ENCODE data around the gene JMJD7.

Gene JMJD7

DNA sequence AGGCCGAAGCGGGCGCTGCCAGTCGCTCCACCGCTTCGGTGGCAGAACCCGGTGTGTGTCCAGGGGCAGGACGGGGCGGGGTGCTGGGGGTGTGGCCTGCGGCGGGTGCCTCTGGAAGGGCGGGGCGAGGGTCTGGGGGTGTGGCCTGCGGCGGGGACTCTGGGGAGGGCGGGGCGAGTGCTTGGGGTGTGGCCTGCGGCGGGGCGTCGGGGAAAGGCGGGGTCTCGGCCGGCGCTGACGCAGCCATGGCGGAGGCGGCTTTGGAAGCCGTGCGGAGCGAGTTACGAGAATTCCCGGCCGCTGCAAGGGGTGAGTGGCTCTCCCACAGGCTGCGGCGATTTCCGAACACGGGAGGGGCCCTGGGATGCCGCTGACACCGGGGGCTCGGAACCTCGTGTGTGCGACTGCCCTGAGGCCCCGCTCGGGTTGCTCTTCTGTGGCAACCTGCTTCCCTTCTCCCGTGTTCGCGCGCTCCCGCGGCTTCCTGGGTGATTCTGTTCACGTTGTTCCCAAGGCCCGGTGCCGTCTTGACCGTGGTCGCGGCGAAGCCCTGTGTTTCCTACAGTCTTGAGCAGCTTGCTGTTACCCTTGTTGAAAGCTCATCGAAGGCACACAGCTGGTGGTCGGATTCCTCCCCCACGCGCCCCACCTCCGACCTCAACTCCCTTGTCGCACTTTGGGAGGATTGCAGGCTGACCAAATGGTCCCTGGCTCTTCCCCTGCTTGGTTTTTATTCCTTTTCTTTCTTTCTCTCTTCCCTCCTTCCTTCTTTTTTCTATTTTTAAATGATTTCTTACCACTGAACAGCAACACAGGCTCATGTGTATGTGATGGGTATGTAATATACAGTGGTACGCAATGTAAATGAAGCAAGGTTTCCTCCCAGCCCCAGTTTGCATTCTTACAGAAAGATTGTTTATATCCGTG is at the start of gene JMJD7:
Gene JMJD7 (plus strand): TSS at position 213 of the 927 bp plus-strand sequence. CDS start 33 bp downstream, at position 246.
- DNase-seq: peak; percentile 90

DNA sequence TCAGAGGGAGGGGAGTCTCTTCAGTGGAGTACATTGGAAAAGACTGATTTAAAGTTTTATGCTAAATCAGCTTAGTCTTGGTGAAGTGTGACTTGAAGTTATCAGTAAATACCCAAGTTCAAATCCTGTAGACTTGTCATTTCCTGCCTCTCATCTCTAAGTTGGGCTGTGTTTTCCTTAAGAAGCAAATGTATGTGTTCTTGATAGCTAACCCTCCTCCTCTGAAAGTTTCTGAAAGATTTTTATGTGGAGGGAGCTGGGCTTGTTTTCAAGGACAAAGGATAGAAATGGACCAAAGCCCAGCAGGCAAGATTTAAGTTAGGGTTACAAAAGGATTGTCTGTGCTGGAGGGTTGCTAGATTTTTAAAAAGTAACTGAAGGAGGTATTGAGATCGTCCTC is 49.4 kb upstream of the JMJD7 start:
- no peak for DNase-seq

DNA sequence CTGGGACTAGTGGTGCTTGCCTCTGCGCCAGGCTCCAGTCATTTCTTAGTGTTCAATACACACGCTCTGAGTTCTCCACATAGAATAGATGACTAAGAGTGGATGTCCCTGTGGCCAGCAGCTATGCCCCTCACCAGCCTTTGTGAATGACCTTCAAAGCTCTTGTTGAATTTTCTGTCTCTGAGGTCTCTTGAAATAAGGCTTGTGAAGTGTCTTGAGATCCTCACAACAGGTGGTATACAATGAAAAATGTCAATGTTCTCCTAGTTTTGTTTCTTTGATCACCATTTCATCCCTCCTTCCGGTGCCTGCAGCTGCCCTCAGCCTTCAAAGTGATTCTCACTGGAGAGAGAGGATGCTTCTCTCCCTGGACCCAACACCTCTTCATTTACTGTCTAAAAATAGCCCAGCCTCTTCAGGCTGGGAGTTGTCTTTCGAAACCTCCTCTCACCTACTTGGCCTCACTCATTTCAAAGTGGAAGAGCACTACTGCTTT is 48.2 kb upstream of the JMJD7 start:
- no peak for DNase-seq

DNA sequence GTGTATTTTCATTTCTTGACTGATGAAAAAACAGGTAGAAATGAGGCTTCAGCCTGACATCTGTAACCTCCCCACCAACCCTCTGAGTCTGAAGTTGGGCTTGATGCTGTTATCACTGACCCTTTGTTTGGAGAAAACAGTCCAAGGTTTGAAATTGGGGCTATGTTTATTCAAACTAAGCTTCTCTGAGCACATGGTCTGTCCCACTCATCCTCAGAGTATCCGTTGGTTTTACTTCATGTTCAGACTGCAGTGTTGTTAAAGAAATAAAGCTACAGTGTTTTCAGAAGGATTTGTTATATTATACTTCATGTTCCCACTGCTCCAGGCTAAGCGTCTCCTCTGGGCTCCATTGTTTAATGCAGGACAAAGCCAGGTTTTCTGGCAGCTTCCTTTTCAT is 47.6 kb upstream of the JMJD7 start:
- no peak for DNase-seq

DNA sequence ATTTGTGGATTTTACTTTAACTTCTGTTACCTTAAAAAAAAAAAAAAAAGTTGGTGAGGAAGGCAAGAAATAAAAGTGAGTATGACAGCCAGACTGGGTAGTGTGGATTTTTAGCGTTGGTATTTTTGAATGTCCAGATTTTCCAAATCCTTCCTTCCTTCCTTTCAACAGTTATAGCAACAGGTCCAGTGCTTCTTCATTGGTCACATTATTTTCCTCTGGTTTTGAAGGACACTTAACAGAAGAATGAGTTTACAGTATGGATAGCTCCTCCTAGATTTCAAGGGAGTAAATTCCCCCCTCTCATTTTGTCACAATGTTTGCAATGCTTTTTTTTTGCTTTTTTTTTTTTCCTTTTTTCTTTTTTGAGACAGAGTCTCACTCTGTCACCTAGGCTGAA is 47.2 kb upstream of the JMJD7 start:
- no peak for DNase-seq

DNA sequence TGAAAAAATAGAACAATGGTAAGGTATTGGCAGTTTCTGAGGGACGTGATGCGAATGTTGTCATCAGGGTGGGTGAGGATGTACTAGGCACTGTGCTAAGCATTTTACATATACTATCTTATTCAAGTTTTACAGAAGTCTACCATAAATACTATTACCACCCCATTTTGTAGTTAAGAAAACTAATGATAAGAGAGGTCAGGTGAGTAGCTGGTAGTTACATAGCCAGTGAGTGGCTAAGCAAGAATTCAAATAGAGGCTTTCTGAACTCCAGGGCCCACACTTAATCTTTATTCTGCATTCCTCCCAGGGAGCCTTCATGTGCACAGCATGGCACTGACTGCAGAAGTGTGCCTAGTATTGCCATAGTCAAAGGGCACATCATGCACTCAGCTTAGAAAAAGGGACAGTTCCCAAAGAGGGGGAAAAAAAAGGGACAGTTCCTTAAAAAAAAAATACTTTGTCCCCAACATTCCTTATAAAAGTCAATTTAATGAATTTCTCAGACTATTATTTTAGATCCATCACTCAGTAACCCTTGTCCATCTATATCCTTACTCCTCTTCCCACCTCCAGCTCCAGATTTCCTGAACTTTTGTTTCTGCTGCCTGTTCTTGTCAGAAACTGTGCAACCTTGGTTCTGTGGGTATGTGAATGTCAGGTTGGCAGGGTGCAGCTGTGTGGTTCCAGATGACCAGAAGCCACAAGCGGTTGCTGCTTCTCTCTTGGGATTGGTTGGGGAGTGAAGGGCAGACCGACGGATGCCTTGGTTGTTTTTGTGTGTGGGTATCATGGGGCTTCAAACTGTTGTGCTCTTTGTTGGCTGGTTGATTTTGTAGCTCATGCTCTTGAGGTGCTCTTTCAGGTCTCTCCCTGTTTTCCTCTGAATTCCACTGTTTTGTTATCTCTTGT is 45.3 kb upstream of the JMJD7 start:
- DNase-seq: no peak

DNA sequence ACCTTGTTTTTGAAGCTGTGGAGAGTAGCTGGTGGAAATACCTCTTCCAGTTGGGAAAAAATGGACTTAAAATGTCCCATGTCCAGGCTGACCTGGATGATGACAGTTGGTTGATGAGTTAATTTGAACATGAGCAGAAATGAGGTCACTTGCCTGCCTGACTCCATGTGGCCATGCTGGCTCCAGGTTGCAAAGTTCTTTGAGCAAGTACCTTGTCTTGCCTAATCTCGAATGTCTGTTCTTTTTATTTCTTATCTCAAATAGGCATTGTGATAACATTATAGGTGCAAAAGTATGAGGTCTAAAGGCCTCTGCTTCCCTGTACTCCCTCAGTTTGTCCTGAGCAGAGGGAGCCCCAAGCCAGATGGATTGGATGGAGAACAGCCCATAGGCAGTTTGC is 44.6 kb upstream of the JMJD7 start:
- DNase-seq: no peak

DNA sequence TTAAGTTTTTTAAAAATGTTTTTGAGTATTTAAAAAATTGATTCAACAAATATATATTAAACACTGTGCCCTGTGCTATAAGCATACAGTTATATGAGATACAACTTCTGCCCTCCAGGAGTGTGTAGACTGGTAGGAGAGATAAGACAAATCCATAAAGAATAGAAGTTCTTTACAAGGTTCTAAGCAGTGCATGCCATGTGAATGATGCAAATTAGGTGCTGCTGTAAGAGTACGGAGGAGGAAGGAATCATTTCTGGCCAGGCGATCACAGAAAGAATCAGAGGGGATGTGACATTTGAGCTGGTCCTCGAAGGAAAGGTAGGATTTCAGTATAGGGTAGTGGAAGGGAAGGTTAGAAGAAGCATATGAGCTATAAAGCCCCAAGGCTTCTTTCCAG is 39.6 kb upstream of the JMJD7 start:
- no peak for DNase-seq

DNA sequence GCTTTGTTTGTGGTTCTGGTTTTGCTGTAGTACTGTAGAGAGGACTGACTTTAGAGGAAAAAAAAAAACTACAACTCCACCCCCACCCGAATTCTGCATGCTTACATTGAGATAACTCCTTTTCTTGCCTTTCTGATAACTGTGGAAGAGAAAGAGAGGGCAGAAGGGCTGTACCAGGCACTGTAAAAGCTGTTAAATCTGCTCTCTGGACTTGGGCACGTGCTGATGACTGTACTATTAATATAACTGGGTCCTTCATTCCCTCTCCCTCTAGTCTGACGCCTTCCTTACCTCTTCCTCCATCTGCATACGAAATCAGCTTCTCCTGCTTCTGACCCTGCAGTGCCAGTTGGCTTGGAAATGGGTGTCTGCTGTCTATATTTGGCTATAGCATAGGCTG is 38.7 kb upstream of the JMJD7 start:
- DNase-seq: no peak

DNA sequence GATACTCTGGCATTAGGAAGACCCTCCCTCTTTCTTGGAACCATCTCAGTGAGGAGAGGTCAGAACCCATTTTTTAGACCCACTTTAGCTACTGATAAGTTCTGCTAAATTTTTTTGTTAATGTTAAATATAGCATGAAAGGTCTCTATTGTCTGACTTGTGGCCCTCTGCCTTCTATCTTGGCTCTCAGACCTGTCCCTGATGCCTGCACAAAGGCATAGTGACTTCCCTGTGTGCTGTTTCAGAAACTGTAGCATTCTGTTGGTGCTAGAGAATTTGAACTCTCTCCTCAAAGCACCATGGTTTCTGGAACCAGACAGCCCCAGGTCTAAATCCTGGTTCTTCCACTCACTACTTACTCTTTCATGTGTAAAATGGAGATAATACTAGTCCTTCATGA is 38.2 kb upstream of the JMJD7 start:
- no peak for DNase-seq

DNA sequence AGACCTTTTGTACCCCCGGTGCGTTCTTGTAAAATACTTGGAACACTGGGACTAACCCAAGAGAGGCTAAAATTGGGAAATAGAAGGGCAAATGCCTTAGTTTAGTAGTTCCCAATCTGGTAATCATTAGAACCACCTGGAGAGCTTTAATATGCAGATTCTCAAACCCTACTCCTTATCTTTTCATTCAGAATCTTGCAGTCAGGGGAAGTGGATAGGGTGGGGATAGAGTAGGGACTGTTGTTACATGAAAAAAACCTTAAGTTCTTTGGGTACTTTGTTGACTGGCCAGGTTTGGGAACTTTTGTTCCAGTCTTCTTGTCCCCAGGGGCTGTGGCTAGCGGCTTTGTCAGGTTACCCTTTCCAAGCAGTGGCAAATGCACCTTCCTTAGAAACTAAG is 37.7 kb upstream of the JMJD7 start:
- no peak for DNase-seq

DNA sequence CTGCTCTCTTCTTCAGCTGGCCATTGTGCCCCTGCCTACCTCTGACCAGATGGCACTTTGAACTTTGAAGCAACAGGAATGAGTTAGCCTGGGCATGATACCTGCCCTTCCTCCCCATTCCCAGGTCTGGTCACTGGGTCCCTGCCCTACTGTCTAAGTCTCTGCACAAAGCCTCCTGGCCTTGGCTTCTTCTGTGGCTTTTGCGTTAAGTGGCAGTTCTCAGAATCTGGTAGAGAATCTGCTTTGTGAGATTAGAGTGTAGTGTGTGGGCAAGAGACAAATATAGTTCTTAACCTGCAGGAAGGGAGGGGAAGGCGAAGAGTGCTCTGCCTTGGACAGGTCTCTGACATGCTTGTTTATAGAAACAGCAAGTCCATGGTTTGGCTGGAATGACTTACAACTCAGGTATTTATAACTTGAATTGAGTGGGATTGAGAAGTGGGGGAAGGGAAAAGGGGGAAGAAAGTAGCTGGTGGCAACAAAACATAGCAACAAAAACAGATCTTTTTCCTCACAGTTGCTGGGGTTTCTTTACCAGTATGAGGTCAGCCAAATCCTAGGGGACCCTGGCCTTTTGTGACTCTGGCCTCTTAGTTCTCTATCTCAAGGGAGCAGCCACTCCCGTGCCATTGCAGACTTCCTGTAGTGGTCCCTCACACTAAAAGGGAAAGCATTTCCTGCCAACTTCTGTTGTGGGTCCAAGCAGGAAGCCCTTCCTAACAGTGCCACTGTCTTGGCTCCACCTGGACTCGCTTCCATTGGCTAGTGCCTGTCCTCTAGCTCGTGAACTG is 36.9 kb upstream of the JMJD7 start:
- DNase-seq: no peak

DNA sequence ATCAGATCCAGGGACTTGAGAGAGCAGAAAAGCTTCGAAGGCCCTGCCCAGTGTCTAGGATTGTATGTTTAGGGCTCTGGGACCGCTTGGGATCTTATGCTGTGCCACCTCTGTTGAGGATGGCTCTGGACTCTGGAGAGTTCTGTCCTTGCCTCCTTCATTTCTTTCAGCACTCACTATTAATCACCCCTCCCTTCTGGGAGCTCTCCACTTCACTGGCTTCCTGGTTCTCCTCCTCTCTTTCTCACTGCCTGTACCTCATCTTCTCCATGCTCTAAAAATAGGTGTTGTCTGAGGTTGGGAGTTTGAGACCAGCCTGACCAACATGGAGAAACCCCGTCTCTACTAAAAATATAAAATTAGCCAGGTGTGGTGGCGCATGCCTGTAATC is 36.4 kb upstream of the JMJD7 start:
- DNase-seq: no peak

DNA sequence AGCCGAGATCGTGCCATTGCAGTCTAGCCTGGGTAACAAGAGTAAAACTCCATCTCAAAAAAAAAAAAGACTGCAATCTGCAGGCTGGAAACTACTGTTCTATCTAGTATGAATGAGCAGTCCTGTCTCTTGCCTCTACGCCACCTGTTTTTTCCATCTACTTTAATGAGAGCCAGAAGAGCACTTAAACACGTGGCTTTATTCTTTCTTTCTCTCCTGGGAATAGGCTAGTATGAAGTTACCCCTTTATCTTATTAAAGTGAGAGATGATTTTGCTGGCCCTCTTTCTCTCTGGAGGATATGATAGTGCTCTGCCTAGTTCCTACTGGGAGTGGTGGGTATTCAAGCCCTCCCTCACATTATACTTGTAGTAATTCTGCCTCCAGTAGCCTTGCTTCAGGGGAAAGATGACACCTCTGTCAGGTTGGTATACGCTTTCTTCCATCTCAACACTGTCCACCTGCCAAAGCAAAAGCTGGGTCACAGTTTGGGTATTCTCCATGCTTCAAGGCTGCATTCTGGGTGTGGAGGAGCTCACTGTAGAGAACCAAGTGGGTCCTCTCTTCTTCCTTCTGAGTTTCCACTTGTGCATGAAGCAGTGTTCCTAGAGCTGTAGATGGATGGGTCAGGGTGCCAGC is 35.8 kb upstream of the JMJD7 start:
- DNase-seq: no peak

DNA sequence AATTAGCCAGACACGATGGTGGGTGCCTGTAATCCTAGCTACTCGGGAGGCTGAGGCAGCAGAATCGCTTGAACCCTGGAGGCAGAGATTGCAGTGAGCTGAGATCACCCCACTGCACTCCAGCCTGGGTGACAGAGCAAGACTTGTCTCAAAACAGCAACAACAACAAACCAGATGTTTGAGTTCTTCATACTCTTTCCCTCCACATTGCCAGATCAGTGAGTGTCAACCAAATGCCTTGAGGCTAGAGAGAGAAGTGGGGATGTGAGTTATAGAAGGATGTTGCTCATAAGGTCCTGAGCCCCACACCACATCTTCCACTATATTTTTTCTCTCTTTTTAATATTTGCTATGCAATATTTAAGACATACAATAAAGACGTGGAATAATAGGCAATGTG is 33.8 kb upstream of the JMJD7 start:
- no peak for DNase-seq

DNA sequence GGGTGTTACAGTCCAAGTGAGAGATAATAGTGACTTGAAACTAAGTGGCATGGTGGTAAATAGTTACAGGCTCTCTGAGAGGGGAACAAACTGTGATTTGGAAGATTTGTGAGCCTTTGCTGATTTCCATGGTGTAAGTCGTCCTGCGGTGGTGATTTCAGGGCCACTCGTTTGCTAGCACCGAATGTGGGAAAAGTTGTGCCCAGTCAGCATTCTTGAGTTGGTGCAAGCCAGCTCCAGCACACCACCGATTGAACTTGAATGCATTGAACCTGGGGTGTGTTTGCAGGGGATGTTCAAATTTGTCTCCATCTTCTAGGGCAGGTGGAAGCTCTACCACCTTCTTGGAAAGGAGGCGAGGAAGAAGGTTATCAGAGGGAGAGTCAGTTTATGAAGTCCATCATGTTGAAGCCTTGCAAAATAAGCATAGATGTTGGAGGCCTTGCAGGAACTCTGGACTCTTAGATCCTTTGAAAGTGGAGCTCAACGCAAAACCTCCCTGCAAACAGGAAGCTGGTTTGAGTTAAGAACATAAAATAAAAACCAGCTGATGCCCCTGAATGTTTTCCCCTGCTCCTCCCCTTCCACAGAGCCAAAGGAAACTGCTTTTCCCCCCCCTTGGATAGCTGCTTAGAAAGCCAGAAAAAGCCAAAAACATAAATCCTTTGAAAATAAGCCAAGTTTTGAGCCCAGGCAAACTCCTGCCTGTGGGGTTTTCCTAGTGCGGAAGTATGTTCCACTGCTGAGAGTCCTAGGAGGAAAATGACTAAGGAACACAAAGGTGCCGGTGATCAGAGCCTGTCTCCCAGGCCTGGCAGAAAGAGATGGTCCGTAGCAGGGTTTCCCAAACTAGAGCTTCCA is 31.7 kb upstream of the JMJD7 start:
- no peak for DNase-seq

DNA sequence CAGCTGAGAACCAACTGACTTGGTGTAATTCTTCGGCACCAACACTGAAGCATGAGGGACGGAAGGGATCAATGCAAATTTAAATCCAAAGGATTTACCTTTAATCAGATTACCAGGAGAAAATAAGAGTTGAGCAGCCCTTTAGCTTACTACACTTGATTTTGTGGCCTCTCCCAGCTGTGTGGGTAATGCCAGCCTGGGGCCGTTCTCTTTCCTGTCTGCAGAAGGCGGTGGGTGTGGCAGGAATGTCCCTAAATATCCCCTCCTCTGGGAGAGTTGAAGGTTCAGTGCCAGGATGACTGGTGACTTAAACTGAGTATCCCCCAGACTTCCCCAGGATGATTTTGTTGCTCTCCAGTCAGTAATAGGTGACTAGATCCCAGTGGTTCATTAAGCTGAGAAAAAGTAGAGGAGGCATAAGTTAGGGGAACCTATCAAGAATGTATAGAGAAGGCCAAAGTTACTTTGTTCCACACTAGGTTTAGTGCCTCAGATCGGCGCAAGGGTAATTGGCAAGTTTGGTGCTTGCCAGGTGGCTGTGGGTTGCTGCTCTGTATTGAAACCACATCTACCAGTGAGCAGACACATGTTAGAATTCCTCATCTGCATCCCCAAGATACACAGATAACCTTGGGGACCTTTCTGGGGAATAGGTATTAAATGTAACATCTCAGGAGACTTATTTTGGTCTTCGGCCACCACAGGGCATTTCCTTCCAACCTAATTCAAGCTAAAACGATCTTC is 30.5 kb upstream of the JMJD7 start:
- no peak for DNase-seq

DNA sequence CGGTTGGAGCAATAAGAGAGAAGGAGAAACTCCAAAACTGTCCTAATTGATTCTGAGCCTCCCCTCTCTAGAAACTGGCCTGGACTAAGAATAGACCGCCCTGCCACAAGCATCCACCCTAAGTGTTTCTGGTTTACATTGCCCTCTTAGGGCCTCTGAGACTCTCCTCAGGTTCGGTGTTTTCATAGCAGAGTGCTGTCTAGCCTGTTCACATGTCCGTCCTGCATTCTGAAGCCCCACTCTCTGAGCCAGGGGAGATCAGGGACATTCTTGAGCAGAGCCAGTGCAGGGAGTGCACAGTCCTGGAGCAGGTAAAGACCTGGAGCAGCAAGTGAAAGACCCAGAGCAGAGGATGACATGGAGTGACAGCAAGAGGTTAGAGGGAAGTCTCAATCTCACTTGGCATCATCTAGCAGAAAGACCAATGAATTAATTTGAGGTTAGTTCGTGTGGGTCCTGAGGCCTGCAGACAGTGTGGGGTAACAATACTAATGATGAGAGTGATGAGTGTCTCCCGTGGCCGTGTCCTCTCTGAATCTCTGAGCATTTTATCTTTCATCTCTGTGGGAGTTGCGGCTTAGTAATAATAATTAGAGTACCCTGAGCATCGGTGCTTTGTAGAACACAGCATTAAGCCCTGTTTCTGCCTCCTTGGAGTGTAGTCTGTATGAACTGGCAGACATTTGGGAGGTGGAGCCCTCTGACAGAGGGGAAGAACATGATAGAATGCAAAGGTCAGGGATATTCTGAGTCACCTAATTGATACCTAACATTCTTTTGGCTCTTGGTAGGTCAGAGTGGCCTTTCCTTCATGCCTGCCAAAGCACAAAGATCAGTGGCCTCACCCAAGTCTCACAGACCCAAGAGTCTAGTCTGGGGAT is 29.0 kb upstream of the JMJD7 start:
- no peak for DNase-seq

DNA sequence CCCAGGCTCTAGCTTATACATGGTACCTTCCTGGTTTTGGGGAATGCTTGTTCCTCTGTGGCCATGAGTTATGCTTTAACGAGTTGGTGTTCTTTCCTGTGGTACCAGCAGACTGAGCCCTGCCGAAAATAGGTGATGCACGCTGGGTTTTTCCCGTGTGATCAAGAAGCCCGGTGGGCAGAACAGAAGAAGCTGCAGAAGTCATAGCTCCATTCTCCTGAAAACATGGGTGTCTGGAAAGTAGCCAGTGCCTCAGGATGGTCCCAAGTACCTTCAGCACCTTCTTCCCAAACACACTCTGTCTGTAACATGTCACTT is 28.4 kb upstream of the JMJD7 start:
- no peak for DNase-seq

DNA sequence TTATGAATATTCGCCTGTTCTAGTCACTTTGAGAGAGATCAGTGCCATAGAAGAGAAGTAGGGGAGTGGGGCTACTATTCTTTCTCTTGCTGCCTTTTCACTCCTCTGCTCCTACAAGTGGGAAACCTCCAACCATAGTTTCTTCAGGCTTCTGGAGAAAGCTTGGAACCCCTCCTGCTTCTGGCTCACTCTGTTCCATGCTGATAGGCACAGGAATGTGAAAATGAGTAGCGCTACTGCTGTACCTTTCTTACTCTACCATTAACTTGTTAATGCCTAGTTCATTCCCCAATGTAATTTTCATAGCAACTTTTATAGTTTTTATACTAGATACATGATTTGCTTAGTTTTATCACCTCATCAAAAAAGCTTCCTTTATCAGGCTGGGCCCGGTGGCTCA is 26.7 kb upstream of the JMJD7 start:
- no peak for DNase-seq

All from NK-92 treated with Interleukin-12 subunit alpha and Interleukin-12 subunit beta, amount 100 ng/mL, for 24 hours (cell line).